Peyer's patch (tissue), 4 donors: ENCODE measurements around the gene SP8.

ENCODE experiments used
- CTCF ChIP-seq, 6 experiments: fragments of 450-650 bp in 4 of 6; fragments of 200-600 bp in 2 of 6; sonication (generic) in 1 of 6; IDR thresholded peaks; one replicate each; pipeline ENCODE4 v1.5.1; 2017 to 2019; ENCODE audit warnings: antibody characterized with exemption in 6 of 6, mild to moderate bottlenecking in 3 of 6, moderate library complexity in 1 of 6
- POLR2A ChIP-seq, 2 donors: fragments of 450-650 bp; IDR thresholded peaks; one replicate each; pipeline ENCODE4 v1.5.1; 2017; ENCODE audit warnings: antibody characterized with exemption in 2 of 2, mild to moderate bottlenecking in 2 of 2, moderate library complexity in 2 of 2

GRCh38 chr7:20794676-20795075 is 8.0 kb upstream of the SP8 start:
- no peak for TF ChIP-seq CTCF (IDR thresholded peaks at IDR 0.05)
- TF ChIP-seq POLR2A (IDR thresholded peaks at IDR 0.05) = no peak
